M059J (cell line): ENCODE results near the gene TAF15. TPM values are rescaled to one million over a fixed set of nuclear protein-coding genes. Genes with fewer than 3 reads are reported as not detected.

Source experiments
- DNase-seq: peaks from one replicate; pipeline ENCODE4 v3.0.0-alpha.2; 2012; ENCODE audit warnings: low read depth
- total RNA-seq: library from RNA; depleted of rRNA; stranded (reverse); fragments of >200 nt; shearing (Covaris generic); gene quantifications from 2 replicates; pipeline ENCODE4 v1.2.3, GENCODE V29; 2014

Gene TAF15
- total RNA-seq, 1 experiment from 2014 or later = 21.0 TPM

DNA sequence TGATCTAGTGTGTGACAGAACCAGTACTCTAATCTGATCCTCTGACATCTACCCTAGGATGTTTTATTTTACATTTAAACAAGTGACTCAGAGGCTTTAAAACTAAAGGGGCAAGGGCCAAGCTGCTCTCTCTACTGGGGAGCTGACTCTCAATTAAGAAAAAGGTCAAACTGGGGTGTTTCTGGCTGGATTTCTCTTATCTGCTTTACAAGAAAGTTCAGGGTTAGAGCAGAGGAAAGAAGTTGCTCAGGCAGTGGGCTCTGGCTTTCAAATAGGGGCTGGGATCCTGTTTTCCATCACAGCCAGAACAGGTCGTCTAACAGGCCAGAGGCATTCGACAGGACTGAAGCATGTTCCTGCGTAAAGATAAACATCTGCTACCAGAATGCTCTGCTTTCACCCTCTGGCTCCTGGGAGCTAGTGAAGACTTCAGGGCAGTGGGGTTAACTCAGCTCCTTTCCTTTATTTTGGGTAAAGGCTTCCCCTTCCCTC lies 22.3 kb upstream of the TAF15 start:
- DNase-seq = peak; percentile 67

DNA sequence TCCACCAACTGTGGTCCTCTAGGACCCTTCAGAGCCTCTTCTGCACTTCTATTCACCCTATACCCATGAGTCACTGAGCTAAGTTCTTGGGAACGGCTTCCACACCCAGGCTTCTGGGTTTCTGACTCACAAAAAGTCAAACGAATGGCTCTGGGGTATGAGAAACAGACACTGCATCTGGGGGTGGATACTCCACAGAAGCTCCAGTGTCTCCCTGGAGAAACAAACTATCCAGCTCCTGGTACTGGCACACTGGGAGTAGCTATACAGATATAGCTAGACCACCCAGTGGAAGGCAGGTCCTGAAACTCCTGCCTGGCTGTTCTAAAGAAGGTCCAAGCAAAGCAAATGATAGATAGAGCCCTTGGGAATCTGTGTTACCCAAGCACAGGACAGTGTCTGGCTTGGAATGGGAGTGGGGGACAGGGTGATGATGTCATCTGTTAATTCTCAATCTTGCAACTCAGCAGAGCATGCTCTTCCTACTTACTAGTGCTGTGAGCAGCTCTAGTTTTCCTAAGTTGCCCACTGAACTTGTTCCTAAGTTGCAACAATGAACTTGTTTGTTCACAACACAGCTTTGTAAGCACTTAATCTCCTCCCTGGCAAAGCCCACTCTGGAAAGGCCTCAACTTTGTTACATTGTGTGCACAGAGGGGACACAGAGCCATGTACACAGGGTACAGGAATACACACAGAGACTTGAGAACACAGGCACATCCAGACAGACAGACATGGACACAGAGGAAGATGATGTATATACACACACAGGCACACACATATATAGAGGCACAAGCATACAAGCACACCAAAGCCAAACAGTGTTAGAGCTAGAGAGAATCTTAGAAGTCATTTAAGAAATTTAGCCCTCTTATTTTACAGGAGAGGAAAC lies 20.6 kb upstream of the TAF15 start:
- peak; percentile 90 for DNase-seq

DNA sequence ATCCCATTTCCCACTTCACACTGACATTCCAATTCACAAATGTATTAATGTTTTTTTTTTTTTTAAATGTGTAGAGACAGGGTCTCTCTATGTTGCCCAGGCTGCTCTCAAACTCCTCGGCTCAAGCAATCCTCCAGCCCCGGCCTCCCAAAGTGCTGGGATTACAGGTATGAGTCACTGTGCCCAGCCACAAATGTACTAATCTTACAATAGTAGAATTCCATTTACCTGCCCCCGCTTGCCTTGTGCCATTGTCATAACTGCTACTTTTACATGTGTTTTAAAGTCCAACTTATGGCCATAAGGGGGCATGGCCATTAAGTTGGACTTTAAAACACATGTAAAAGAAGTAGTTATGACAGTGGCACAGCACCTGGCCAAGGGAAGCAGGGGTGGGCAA lies 18.4 kb upstream of the TAF15 start:
- DNase-seq = peak; percentile 65

DNA sequence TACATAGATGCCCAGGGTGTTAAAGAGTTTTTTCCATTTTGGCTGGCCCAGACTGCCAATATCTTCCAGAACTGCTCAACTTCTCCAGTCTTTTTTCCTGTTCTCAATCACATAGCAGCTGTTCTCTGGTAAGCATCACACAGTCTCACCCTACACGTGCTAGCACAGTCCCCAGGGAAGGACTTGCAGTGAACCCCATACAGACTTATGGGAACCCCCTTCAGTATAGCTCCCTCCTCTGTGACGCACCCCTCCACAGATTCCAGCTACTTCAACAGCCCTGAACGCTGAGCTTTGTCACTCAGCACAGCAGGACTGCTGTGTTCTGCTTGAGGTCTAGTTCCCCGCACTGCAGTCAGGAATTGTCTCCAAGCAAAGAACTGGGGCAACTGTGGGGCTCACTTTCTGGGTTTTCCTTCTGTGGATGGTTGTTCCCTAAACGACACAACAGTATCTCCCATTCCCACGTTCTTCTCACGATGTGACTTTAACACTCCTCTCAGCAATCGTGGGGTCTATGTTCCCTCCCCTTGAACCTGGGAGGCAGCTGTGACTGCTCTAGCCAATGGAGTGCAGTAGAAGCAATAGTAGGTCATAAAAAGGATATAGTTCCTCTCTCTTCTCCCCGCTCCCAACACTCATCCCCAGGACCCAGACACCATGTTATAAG lies 17.5 kb upstream of the TAF15 start:
- DNase-seq = no peak

DNA sequence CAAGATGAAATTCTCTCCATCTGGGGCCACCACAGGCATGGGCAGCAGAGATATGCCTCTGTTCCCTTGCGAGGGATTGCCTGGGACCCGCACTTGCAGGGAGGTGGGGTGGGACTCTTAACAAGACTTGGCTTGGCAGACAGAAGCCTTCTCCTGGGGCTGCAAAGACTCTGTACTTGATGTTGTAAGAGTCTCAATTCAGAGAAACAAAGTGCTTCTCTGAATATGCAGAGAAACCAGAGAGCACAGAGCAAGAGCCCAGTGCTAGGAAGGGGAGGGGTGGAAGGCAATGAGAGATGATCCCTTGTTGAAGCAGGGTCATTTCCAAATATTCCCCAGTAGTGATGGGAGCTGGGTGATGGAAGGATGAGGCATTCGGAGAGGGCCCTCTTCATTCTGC lies 16.0 kb upstream of the TAF15 start:
- DNase-seq = no peak

DNA sequence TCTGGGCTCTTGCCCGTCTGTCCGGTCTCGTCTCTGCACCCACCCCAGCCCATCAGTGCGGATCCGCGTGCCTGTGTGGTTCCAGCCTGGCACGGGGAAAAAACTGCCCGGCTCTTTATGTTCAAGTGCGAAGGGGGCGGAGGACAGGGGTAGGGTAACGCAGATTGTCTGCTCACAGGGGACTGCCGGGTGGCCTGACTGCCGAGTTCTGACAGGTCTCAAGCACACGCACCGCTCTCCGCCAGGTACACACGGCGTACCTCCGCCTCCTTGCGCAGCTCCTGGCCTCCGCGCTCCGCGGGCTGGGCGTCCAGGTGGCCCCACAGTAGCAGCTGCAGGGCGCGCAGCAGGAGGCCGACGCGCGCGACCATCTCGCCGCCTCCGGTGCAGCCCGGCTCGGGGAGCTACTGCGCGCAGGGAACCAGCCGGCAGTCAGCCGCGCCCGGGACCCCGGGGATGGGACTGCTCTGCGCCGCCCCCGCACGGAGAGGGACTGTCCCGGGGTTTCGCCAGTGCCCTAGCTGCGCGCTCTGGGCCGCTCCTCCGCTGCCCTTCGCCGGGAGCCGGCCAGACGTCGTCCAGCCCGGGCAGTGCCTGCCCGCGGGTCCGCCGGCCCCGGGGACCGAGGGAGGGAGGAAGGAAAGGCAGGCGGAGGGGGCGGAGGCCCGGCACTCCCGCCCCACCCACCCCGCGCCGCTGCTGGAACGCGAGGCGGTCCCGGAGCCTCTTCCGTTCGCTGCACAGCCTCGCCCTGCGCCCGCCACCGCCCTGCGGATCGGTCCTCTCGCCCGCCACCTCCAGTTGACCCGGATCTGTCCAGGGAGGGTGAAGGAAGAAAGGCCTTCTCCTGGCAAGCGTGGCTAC lies 14.0 kb upstream of the TAF15 start, which contains the start of gene MMP28:
TSS of gene MMP28 (minus strand) at position 635 of the 864 bp plus-strand sequence. CDS start at position 371, 264 bp downstream.
- peak; percentile 37 for DNase-seq

DNA sequence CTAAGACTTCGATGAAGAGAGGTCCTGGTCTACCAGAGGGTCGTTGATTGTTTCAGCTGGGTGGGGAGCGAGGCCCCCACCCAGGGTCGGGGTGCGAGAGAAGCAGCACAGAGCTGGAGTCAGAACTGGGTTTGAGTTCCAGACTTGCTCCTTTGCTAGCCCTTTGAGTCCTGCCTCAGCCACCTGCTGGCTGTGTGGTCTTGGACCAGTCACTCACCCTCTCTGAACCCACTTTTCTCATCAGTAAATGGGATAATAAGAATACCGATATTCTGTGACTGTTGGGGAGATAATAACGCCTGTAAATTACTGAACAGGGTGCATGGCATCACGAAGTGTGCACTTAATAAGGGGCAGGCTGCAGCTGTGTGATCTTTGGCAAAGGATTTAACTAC lies 13.4 kb upstream of the TAF15 start:
- DNase-seq = no peak

DNA sequence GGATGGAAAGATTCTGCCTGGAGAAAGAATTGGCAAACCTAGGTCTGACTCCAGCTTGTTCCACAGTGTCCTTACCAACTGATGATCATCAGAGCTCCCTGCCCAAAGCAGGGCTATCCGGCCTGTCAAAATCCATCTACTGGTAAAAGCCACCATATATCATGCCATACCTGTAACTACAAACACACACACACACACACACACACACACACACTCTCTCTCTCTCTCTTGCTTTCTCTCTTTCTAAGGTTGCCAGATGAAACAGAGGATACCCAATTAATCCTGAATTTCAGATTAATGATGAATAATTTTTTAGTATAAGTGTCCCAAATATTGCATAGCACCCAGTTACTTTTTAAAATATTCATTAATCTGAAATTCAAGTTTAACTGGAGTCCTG lies 12.3 kb upstream of the TAF15 start:
- DNase-seq = no peak

DNA sequence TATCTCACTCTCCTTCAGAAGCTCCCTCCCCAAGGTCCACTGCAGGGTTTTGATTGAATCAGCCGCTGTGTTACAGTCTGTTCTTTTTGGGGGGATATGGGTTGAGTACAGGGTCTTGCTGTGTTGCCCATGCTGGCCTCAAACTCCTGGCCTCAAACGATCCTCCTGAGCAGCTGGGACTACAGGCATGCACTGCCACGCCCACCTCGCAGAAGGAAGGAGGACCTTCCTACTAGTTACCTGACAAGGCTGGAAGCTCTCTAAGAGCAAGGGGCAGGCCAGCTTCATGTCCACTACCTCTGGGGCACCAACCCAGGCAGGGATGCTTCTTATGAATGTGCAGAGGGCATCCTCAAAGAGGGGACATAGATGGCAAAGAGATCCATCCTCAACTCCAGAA lies 11.9 kb upstream of the TAF15 start:
- no peak for DNase-seq

DNA sequence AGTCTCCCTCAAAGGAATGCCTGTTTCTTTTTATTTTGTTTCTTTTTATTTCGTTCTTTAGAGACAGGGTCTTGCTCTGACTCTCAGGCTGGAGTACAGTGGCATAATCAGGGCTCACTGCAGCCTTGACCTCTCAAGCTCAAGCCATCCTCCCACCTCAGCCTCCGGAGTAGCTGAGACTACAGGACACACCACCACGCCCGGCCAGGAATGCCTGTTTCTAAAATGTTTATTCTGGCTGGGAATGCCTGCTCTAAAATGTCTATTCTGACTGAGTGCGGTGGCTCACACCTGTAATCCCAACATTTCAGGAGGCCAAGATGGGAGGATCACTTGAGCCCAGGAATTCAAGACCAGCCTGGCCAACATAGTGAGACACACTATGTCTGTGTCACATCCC lies 11.4 kb upstream of the TAF15 start:
- no peak for DNase-seq

DNA sequence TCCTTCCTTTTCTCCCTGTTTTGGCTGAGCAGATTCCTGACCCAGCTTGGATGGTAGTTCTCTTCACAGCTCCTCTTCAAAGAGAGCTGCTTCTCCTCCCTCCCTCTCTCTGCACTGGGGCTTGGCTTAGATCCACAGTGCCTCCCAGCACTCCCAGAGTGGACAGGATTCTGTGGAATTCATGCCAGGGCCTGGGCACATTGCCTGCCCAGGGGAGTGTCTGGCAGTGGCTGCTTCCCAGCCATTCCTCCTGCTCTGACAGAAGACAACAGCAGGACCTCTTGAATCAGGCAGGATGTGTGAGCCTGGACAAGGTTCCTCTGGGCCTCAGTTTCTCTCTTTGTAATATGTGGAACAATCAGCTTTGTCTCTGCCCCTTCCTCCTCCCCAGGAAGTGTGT lies 9.3 kb upstream of the TAF15 start:
- DNase-seq = peak; percentile 88

DNA sequence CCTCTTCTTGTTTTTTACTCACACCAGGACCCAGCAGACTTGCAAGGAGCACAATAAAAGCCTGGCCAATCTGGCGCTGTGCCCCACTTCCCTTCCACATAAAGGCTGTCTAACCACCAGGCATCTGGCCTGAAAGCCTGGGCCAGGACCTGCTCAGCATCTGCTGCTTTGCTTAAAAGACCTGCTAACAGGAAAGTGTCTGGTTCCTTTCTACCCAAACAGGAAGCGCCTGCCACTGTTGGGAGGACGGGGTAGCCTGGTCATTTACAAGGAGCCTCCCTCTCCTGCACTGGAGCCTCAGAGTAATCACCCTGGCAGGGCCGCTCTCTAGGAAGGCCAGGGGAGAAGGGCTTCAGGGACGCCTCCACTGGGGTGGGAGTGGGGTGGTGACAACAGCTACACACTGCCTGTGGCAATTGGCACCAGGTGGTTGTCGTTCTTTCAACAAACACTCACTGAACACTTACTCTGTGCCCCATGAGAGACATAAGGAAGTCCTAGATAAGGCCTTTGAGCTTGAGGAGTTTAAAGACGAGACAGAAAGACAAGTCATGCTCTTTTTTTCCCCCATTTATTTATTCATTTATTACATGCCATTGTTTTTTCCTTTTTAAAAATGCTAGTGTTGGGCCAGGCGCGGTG lies 7.6 kb upstream of the TAF15 start:
- peak; percentile 64 for DNase-seq

DNA sequence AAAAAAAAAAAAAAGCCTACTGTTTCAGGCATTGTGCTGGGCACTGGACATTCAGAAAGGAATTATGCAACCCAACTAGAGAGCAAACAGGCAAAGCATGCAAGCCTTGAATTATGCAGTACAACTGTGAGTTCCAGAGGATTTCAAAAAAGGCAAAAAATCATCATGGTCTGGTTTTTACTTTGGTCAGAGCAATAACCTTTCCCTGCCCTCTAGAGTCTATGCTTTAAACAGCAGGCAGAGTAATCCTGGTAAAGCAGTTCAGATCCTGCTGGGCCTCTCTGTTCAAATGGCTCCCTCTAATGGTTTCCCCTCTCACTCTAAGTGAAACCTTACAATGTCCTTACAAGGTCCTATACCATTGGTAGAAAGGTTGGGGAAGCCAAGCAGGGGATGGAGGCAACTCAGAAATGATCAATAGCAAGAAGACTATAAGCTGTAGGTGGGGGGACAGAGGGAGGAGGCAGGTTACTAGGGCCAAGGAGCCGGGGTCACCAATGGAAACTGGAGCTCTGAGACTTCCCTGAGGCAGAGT lies 4.6 kb upstream of the TAF15 start:
- peak; percentile 87 for DNase-seq

DNA sequence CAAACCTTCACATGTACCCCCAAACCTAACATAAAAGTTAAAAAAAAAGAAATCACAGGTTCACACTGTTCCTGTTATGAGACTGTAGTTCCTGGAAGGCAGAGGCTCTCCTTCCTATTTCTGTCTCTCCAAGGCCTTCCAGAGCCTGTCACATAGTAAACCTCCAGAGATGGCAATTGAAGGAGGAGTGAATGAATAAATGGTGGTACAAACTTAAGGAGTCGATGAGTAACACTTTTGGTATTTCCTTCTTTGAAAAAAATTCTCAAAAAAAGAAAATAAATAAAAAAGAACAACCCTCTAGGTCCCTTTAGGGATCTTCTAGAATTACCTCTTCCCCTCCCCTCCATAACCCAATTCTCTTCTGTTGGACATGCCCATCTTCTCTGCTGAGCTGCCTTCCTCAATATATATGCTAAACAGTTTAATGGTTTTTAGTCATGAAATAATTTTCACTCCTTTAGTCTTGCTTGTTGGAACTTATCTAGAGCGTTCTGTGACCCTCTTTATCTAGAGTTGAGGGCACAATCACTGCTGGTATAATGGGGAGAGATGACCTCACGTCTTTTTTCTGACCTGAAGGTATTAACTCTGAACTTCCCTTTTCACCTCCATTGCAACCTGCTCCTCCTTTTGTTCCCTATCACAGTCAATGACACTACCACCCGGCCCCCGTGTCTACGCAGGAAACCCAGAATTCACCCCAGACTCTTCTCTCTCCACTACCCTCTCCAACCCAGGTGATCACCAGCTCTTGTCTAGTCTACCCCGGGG lies 1.7 kb upstream of the TAF15 start:
- peak; percentile 72 for DNase-seq

DNA sequence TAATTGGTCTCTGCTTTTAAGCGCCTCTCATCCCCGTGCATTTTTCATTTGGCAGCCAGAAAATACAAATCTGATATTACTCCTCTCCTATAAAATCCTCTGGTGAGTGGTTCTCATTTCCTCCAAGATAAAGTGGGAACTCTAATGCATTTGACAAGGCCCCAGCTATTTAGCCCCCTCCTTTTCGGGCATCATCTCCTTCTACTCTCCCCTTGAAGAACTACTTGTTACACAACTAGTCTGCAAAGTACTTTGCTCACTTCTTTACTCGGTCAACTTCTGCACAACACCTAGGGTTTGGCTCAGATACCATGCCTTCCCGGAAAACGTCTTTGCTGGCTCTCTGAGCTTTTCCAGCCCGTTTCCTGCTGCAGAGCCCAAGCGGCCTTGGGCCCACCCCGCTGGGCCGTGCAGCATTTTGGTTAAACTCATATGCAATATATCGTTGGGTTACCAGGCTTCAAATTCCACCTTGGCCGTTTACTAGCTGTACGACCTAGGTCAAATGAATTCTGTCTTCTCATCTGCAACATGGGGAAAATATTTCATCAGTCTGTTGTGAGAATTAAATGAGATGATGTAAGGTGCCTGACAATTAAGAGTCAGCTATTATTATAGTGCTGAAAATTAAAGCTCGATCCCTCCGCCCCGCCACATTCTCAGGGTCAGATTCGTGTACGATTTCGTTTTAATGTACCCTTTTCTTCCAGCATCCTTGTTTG lies 883 bp upstream of the TAF15 start:
- DNase-seq = no peak

DNA sequence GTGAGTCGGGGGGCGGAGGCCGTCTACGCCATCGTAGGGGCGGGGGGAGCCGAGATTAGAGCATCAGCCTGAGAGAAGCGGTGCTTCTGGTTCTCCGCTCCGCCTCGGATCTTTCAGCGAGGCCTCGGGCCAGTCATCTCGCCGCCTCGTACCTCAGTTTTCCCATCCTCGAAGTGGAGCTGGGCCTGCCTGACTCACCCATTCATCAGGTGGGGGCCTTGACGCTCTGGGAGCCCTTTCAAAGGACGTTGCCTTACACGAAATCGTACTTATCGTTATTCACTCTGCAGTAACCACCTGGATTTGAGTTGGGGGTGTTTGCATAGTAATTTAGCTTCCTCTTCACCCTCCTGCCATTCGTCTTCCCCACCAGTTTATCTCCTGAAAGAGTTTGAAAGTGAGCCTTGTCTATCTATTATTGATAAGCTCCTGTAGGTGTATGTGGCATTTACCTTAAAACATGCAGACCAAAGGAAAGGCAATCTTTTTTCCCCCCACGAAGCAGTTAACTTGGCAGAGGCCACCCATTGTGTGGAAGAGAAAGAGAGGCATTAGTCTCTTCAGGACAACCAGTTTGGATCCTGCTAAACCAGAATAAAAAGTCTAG lies 674 bp downstream of the TAF15 start:
- DNase-seq = no peak

DNA sequence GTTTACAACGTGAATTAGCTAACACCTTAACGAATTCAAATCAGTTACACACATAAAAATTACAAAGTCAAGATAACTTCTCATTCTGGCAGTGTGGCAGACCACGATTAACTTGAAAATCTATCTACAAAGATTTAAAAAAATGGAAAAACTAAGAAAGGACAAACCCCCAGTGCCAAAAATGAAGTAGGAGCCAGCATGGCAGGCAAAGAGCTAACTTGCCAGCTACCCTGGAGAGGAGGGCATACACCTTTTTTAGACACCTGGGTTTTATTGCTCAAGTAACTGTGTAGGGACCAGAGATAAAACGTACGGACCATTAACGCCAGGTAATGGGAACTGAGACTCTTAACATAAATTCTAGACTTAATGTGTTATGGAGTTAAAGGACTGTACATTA lies 2.5 kb downstream of the TAF15 start:
- no peak for DNase-seq

DNA sequence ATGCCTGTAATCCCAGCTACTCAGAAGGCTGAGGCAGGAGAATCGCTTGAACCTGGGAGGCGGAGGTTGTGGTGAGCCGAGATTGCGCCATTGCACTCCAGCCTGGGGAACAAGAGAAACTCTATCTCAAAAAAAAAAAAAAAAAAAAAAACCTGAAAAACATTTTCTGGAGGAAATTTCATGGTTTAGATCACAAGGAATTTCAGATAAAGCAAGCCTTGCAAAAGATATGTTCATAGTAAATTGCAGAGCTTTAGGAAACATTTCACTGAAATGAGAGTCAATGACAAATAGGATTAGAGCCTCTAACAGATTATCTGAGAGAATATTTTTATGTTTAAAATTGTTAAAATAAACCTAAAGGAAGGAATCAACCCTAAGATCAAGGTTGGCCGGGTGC lies 3.2 kb downstream of the TAF15 start:
- DNase-seq = no peak

DNA sequence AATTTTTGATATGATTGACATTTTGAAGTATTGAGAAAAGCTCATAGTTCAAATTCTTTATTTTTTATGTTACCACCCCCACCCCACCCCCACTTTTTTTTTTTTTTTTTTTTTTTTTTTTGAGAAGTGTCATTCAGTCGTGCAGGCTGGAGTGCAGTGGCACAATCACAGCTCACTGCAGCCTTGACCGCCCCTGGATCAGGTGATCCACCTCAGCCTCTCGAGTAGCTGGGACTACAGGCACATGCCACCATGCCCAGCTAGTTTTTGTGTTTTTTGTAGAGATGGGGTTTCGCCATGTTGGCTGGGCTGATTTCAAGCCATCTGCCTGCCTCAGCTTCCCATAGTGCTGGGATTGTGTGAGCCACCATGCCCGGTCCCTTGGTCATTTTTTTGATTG lies 7.4 kb downstream of the TAF15 start:
- DNase-seq = no peak
